HG03565 (cell line): Measurements from ENCODE around the gene HTR3D.
"Not testable (repeated sequence)": the region's sequence is repeated elsewhere in the genome, so short reads cannot be mapped to it uniquely, and the experiment has no call there.

Experiments
- ATAC-seq: cut with Tn5 transposase; IDR thresholded peaks from one replicate; pipeline ENCODE4 v1.9.1; 2021; ENCODE audit warnings: mild to moderate bottlenecking, moderate library complexity; ENCODE audit not compliant: unreplicated experiment

Gene HTR3D

DNA sequence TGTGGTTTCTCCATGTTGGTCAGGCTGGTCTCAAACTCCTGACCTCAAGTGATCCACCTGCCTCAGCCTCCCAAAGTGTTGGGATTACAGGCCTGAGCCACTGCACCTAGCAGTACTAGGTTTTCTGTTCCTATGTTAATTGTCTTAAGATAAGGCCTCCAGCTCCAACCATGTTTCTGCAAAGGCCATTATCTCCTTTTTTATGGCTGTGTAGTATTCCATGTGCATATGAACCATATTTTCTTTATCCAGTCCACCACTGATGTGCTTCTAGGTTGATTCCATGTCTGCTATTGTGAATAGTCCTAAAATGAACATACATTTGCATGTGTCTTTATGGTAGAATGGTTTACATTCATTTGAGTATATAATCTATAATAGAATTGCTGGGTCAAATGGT lies 31.1 kb downstream of the HTR3D start:
- no peak for ATAC-seq

DNA sequence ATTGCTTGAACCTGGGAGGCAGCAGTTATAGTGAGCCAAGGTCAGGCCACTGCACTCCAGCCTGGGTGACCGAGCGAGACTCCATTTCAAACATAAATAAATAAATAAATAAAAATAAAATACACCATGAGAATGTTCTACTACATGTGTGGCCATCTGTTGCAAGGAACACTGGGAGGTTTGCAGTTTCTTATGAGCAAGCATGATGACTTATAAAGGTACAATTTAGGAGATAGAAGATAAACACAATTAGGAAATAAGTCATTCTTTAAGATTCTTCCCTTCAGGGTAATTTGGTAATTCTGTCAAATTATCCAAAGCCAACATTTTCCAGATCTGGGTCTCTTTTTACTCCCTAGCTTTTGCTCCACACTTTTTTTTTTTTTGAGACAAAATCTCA lies 34.7 kb downstream of the HTR3D start:
- ATAC-seq: no peak

DNA sequence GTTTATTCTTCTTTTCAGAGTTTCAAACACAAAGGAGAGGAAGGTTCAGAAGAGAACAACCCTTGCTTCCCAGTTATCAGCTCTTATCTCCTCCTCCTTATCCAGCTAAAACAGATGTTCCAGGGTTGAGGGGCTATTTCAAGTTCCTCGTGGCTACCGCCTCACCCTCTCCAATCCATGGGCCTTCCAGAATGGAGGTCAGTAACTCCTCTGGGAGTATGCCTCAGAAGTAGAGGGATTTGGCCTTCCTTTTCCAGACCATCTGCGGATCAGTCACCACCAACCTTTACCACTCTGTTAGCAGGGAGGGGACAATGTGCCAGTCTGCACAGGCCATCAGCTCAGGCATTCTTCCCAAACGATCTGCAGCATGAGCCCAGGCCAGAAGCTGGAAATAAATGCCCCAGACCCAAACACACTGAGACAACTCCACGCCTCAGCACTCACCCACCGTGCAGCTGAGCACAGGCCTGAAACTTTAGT lies 36.1 kb downstream of the HTR3D start:
- ATAC-seq: no peak

DNA sequence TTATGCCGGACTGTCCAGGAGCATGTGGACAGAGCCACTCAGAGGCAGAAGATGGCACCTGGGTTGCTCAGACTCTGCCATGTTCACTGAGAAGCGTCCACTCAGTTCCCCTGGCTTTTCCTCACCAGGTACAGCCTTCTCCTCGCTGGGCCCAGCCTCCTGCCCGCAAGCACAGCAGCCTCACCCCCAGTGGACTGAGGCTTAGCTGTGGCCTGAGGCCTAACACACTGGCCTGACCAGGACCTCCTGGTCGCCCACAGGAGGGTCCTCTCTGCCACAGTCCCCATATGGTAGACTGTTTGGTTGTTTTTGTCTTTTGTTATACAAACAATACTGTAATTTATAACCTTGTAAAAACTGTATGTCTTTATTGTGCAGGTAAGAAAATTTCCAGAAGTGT lies 36.8 kb downstream of the HTR3D start:
- no peak for ATAC-seq

DNA sequence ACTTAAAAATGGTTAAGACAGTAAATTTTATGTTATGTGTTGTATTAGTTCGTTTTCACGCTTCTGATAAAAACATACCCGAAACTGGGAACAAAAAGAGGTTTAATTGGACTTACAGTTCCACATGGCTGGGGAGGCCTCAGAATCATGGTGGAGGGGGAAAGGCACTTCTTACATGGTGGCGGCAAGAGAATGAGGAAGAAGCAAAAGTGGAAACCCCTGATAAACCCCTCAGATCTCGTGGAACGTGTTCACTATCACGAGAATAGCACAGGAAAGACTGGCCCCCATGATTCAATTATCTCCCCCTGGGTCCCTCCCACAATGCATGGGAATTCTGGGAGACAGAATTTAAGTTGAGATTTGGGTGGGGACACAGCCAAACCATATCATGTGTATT lies 39.6 kb downstream of the HTR3D start:
- ATAC-seq: not testable (repeated sequence)

DNA sequence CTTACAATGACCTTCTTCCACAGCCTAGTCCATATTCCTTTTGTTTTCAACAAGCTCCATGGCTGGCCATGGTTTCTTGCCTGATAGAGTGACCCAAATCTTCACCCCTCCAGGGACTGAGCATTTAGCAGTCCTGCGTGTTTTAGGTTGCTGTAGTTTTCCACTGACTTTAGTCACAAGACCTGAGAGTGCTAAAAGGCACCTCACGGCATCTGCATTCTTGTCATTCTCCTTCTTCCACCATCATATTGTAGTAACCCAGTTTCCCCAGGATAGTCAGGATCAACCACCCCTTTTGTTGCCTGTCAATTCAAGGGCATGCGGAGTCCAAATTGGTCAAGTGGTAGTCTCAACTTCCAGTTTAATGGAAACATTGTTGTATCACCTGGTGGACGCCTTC lies 42.1 kb downstream of the HTR3D start:
- no peak for ATAC-seq

DNA sequence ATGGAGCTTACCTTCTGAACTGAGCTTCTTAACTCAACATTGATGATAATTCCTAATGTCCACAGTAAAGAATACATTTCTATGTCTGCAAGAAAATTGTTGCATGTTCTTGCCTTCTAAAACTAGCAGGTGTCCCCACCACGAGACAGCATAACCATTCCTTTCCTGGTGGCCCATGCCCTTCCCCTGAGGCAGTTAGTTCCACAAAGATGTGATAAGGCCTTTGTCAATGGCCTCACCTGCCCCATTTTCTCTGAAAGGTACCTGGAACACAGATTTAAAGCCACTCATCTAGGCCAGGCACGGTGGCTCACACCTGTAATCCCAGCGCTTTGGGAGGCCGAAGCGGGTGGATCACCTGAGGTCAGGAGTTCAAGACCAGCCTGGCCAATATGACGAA lies 44.4 kb downstream of the HTR3D start:
- no peak for ATAC-seq

DNA sequence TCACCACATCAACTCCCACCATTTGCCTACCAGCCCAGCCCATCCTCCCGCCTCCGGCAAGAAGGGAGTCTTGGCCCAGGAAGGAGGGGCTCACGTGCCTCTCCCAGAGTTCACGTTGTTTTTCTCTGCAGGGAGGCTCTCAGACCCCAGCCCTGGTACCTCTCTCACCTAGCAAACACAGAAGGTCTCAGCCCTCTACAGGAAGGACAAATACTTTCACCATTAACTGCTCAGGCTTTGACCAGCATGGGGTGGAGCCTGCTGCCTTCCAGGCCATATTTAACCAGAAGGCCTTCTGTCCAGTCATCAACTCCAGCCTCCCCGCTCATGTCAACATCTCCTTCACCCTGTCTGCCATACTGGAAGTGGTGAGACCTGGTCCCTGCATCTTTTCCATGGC lies 46.3 kb downstream of the HTR3D start:
- ATAC-seq: no peak

DNA sequence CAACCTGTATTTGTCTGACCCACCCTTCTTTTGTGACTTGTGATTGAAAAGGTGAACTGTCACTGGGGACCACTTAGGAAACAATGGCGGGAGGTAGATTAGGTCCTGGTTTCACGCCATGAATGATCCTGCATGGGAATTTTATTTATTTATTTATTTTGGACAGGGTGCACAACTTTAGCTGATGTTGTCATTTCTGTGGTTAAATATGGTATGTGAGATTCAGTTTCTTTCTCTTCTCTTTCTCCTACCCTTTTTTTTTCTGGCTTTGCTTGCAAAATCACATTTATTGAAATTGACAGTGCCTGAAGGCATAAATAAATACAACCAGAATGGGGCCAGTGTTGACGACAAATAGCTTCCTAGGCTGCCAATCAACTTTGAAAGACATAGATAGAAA lies 47.3 kb downstream of the HTR3D start:
- ATAC-seq: no peak

DNA sequence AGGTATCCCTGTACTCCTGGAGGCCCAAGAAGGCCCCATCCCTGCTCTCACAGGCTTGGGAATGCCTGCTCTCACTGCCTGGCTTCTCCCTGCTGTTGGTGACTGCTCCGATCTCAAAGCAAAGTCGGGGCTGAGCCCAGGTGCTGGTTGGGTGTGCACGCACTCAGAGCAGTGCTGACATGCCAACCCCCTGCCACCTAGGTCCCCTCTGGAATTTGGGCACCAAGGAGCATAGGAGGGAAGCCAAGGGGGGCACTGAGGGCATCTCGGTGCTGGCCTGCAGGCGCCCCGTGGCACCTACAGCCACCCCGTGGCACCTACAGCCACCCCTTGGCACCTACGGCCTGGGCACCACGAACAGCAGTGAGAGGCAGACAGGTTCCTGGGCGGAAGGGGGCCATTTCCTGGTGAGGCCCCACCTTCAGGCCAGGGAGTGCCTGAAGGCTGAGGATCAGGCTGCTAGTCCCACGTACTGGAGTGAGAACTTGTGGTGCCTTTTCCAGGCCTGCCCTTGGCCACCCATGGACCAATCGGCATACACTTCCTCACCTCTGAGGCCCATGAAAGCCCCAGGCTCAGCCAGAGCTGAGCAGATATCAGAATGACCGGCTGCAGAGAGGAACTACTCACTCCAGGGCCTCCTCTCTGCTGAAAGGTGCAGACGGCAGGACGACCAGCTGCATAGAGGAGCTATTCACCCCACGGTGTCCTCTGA lies 49.7 kb downstream of the HTR3D start:
- no peak for ATAC-seq

DNA sequence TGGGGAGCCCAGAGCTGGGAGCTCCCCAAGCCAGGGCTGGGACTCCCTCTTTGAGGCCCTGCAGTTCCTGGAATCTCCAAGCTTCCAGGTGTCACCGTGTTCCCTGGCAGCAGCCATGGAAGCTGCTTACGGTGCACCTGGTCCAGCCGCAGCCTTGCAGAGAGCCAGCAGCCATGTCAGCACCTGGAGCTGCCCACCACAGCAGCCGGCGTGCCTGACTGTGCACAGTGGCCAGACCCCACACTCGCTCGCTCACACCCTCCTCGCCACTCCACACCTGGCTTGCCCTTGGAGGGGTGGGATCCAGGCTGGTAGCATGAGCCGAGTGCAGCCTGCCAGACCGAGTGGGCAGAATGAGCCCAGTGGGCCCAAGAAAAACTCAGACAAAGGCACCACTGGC lies 50.5 kb downstream of the HTR3D start:
- no peak for ATAC-seq

DNA sequence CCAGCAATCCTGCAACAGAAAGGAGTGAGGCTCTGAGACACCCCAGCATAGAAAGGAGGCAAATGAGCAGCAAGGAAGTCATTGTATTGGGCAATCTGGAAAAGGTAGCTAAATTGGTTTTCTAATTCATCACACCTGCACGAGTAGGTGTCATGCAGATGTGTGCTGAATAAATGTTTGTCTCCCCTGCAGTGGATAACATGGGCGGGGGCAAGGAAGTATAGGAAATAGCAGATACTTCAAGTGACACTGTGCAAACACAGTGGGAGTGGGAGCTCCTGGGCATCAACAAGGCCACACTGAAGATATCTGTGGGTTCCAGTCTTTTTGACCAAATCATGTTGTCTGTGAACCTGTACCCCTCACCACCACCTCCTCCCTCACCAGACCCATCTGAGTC lies 50.9 kb downstream of the HTR3D start:
- ATAC-seq: no peak

DNA sequence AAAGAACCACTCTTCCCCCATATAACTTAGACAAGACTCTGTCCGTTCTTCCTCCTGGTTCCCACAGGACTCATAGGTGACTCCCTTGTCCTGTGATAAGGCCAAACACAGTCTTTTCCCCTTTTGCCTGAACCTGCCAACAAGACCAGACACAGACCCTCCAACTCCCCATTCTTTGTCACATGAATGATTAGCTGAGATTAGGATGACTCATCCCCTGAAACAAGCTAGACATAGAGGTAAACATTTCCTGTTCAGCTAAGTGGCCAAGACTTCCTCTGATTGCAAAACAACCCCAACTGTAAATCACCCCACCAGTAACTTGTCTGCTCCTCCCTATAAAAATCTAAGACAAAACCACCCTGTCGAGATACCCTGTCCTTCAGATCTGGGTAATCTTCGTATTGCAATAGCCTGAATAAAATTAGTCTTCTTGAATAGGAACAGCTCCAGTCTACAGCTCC lies 53.9 kb downstream of the HTR3D start:
- ATAC-seq: no peak
